ENCODE measurements around the gene UBAC2. TPM values are rescaled to one million over a fixed set of nuclear protein-coding genes. Genes with fewer than 3 reads are reported as not detected.
"Not testable (repeated sequence)": the region's sequence is repeated elsewhere in the genome, so short reads cannot be mapped to it uniquely, and the experiment has no call there.

UBAC2 gene
- total and polyA plus RNA-seq, 2 of the 8 experiments (the other 6 are each of a cell fraction or from before 2014, with no cell fraction given) = 75.9 to 76.9 TPM

- not testable (repeated sequence) for H2BK120ac ChIP-seq (replicated peaks; ENCODE audit: low read depth, low read length); H3K23me2 ChIP-seq (ENCODE audit: low read depth, low read length); H4K5ac ChIP-seq (ENCODE audit: insufficient read length, low read depth, low read length); H3K79me2 ChIP-seq (ENCODE audit: control insufficient read depth in 1 of 2, insufficient read depth in 2 of 2, low read length in 2 of 2); H3K27ac ChIP-seq (ENCODE audit: low read depth, low read length); H3K36me3 ChIP-seq (ENCODE audit: control insufficient read depth in 2 of 4, insufficient read depth in 4 of 4, low read length in 3 of 4); DNase-seq (ENCODE audit: low read depth in 1 of 2, low spot score in 2 of 2); H3K56ac ChIP-seq (replicated peaks; ENCODE audit: insufficient read length, low read depth, low read length); H3K79me1 ChIP-seq (ENCODE audit: low read depth, low read length); H3K23ac ChIP-seq (ENCODE audit: insufficient read length); H2BK20ac ChIP-seq (ENCODE audit: low read length); H2AFZ ChIP-seq (ENCODE audit: low read length); H3K9ac ChIP-seq (replicated peaks in 1 of 4; ENCODE audit: extremely low read depth in 1 of 4, low read depth in 3 of 4, low read length in 3 of 4); H2BK5ac ChIP-seq (ENCODE audit: low read depth, low read length); H3K9me3 ChIP-seq (ENCODE audit: insufficient read depth in 2 of 2, low read depth in 1 of 2, low read length in 1 of 2); H4K8ac ChIP-seq (ENCODE audit: extremely low read depth, insufficient read depth, low read length); H3K4ac ChIP-seq (replicated peaks; ENCODE audit: insufficient read length, low read depth, low read length); H3K4me1 ChIP-seq (replicated peaks in 1 of 4; ENCODE audit: control insufficient read depth in 3 of 4, insufficient read depth in 4 of 4, low read length in 3 of 4); H4K20me1 ChIP-seq (replicated peaks in 1 of 2; ENCODE audit: control insufficient read depth in 1 of 2, insufficient read depth in 2 of 2, low read length in 2 of 2); H2AK5ac ChIP-seq (ENCODE audit: low read depth, low read length); H4K91ac ChIP-seq (replicated peaks; ENCODE audit: insufficient read length, low read length); H3K14ac ChIP-seq (ENCODE audit: insufficient read length); H2BK15ac ChIP-seq (ENCODE audit: low read length); H3K27me3 ChIP-seq (replicated peaks in 1 of 4; ENCODE audit: control insufficient read depth in 3 of 4, extremely low read depth in 1 of 4, insufficient read depth in 3 of 4, low read length in 3 of 4); H2BK12ac ChIP-seq (ENCODE audit: low read depth, low read length); H3K4me2 ChIP-seq (ENCODE audit: insufficient read depth in 1 of 2, low read depth in 2 of 2, low read length in 2 of 2); H3K4me3 ChIP-seq (ENCODE audit: extremely low read depth in 1 of 4, insufficient read depth in 2 of 4, low read depth in 3 of 4, low read length in 4 of 4)
- H3K18ac ChIP-seq (ENCODE audit: extremely low read depth, low read length) = 0 out of 2 replicates have a peak overlapping the region, but pooled peaks have one; percentile 25
- WGBS, 2 experiments (ENCODE audit: extremely low coverage in 1 of 2, insufficient coverage in 1 of 2, insufficient read length in 1 of 2, insufficient replicate concordance in 2 of 2, low coverage in 1 of 2, low lambda C conversion rate in 2 of 2, missing lambda C conversion rate in 1 of 2) = 79% methylated on average over 13 of the region's 13 CpGs; no CpG with 5 or more reads in 1 of the 2 experiments
- peak; percentile 81 for FAIRE-seq
- POLR2A ChIA-PET (ENCODE audit: partially characterized antibody) = interaction anchor here (1.4 kb wide), 1 partner anchor 91 kb away, joined by 4 read pairs; no protein-coding TSS in a partner anchor
- CTCF ChIA-PET (ENCODE audit: partially characterized antibody) = interaction anchor here (1.2 to 6.8 kb wide), 3 partner anchors 22 to 355 kb away, joined by 3 to 47 read pairs (median 36); no protein-coding TSS in a partner anchor
These were observed 210.2 kb downstream of the UBAC2 start for GRCh38 chr13:99410646-99411475.
